K562 (cell line): ENCODE results near the gene B3GALNT1. TPM values are rescaled to one million over a fixed set of nuclear protein-coding genes. Genes with fewer than 3 reads are reported as not detected.

Experiments used
- ATAC-seq: fragments of 200-7000 bp; cut with Tn5 transposase; 3 replicates; pipeline ENCODE4 v1.9.1; 2020; ENCODE audit warnings: moderate library complexity
- BruUV-seq: library from RNA; stranded (reverse); fragments of 400-500 nt; replicated peaks from 2 replicates; lab custom pipeline; 2021; lab: Mats Ljungman, UMichigan
- CTCF ChIA-PET: fragments of 300-600 bp; formaldehyde crosslinking; extraction: SDS; loops from one replicate; lab custom pipeline; 2021; ENCODE audit warnings: low intra/inter-chr PET ratio; lab: Yijun Ruan, JAX
- POLR2A ChIA-PET: fragments of 300-600, 350-650 bp; sonication (Branson Sonifier 250); formaldehyde crosslinking; extraction: SDS; loops from one replicate; lab custom pipeline; 2021; ENCODE audit warnings: antibody characterized with exemption, inconsistent platforms; lab: Yijun Ruan, JAX
- DNase-seq, 4 experiments: peaks; one replicate each; pipeline versions ENCODE4 v3.0.0 to v3.0.0-alpha.2; 2011 to 2018; ENCODE audit warnings: low spot score in 3 of 4, mixed read lengths in 3 of 4; ENCODE audit errors: extremely low read depth in 1 of 4
- FAIRE-seq: peaks from 2 replicates; lab custom pipeline; 2011; peaks lifted over from hg19 to GRCh38; lab: Jason Lieb, UNC
- H2AFZ ChIP-seq: 2 replicates; pipeline ENCODE4 v1.6.0; 2011; ENCODE audit warnings: low read depth, low read length, control low read depth, inconsistent platforms
- H3K27ac ChIP-seq: fragments of 200-600 bp; 3 replicates; pipeline ENCODE4 v1.8.0; 2011; ENCODE audit warnings: low read depth, mild to moderate bottlenecking, control low read depth, inconsistent platforms, low read length, moderate library complexity, mixed read lengths; ENCODE audit errors: extremely low read depth
- H3K27me3 ChIP-seq, 2 experiments: fragments of 300-600 bp in 1 of 2; 2 replicates in 1 of 2; 3 replicates in 1 of 2; pipeline versions ENCODE4 v1.6.0 to v1.8.0; 2011; ENCODE audit warnings: inconsistent platforms in 2 of 2, low read length in 2 of 2, mild to moderate bottlenecking in 1 of 2, mixed read lengths in 1 of 2, moderate library complexity in 1 of 2; ENCODE audit not compliant: control insufficient read depth in 2 of 2, insufficient read depth in 2 of 2
- H3K36me3 ChIP-seq: fragments of 300-600 bp; 3 replicates; pipeline ENCODE4 v1.8.0; 2011; ENCODE audit warnings: mild to moderate bottlenecking, low read length, inconsistent platforms; ENCODE audit not compliant: control insufficient read depth, insufficient read depth
- H3K4me1 ChIP-seq, 2 experiments: fragments of 200-600 bp in 1 of 2; replicated peaks in 1 of 2; 2 replicates in 1 of 2; 3 replicates in 1 of 2; pipeline versions ENCODE4 v1.5.1 to v1.8.0; 2011; ENCODE audit warnings: inconsistent platforms in 2 of 2, low read length in 2 of 2, mild to moderate bottlenecking in 1 of 2, mixed read lengths in 1 of 2, moderate library complexity in 1 of 2; ENCODE audit not compliant: control insufficient read depth in 2 of 2, insufficient read depth in 2 of 2
- H3K4me2 ChIP-seq: 2 replicates; pipeline ENCODE4 v1.6.1; 2011; ENCODE audit warnings: low read length, control low read depth, inconsistent platforms, mixed read lengths; ENCODE audit not compliant: insufficient read depth
- H3K4me3 ChIP-seq: fragments of 200-600 bp; sonication (generic), shearing (Covaris generic); 2 replicates; pipeline ENCODE4 v1.5.1; 2016; ENCODE audit warnings: control low read depth, inconsistent platforms
- H3K79me2 ChIP-seq: fragments of 200-600 bp; 3 replicates; pipeline ENCODE4 v1.8.0; 2011; ENCODE audit warnings: low read length, inconsistent platforms; ENCODE audit not compliant: control insufficient read depth, insufficient read depth
- H3K9ac ChIP-seq, 2 experiments: 2 replicates each; pipeline versions ENCODE4 v1.6.0 to v1.6.1; 2011; ENCODE audit warnings: low read depth in 2 of 2, low read length in 2 of 2, control low read depth in 1 of 2, inconsistent platforms in 1 of 2, mild to moderate bottlenecking in 1 of 2, mixed read lengths in 1 of 2; ENCODE audit not compliant: insufficient read depth in 1 of 2
- H3K9me1 ChIP-seq: one replicate; pipeline ENCODE4 v1.6.0; 2011; ENCODE audit warnings: inconsistent platforms, mild to moderate bottlenecking, low read length, moderate library complexity; ENCODE audit not compliant: control insufficient read depth, insufficient read depth
- H3K9me3 ChIP-seq: replicated peaks from 2 replicates; pipeline ENCODE4 v1.5.1; 2011; ENCODE audit warnings: low read depth, low read length, inconsistent platforms; ENCODE audit not compliant: control insufficient read depth, insufficient read depth
- H4K20me1 ChIP-seq: replicated peaks from 2 replicates; pipeline ENCODE4 v1.6.1; 2011; ENCODE audit warnings: low read length, inconsistent platforms, mixed read lengths; ENCODE audit not compliant: control insufficient read depth, insufficient read depth
- CXXC5 ChIP-seq: fragments of 250-450 bp; sonication (Bioruptor Pico); IDR thresholded peaks from 2 replicates; pipeline ENCODE4 v1.8.0; 2022; ENCODE audit warnings: inconsistent platforms, mild to moderate bottlenecking, moderate library complexity
- HMBOX1 ChIP-seq: sonication (generic); IDR thresholded peaks from 2 replicates; pipeline ENCODE4 v1.6.1; 2016
- HNRNPUL1 ChIP-seq: fragments of 200-400 bp; formaldehyde crosslinking; IDR thresholded peaks from 2 replicates; pipeline ENCODE4 v1.6.1; 2017; ENCODE audit warnings: low read length
- MAFF ChIP-seq: IDR thresholded peaks from 2 replicates; pipeline ENCODE4 v1.6.1; 2012; ENCODE audit warnings: low read length, improper control_type of control experiment
- PTRF ChIP-seq: fragments of 450-650 bp; IDR thresholded peaks from 2 replicates; pipeline ENCODE4 v1.6.1; 2016; ENCODE audit warnings: mild to moderate bottlenecking, missing genetic modification characterization, missing compliant biosample characterization
- TAF7 ChIP-seq: fragments of 450-650 bp; IDR thresholded peaks from 2 replicates; pipeline ENCODE4 v1.6.1; 2016; ENCODE audit warnings: missing genetic modification characterization, missing compliant biosample characterization
- U2AF2 ChIP-seq: fragments of 200-400 bp; formaldehyde crosslinking; optimal IDR thresholded peaks from 2 replicates; pipeline ENCODE3; 2017; ENCODE audit warnings: low read depth, mild to moderate bottlenecking, low read length
- ZFP1 ChIP-seq: fragments of 450-650 bp; formaldehyde crosslinking; IDR thresholded peaks from 2 replicates; pipeline ENCODE4 v1.4.0; 2020; ENCODE audit warnings: mild to moderate bottlenecking, mixed read lengths
- ZFP36 ChIP-seq: fragments of 150-350 bp; IDR thresholded peaks from 2 replicates; pipeline ENCODE4 v1.6.1; 2018; ENCODE audit warnings: low read length, low read depth; ENCODE audit not compliant: partially characterized antibody
- ZNF780A ChIP-seq: fragments of 250-450 bp; sonication (Bioruptor Pico); IDR thresholded peaks from 2 replicates; pipeline ENCODE4 v1.5.0; 2021; ENCODE audit warnings: mild to moderate bottlenecking
- ZSCAN29 ChIP-seq: fragments of 450-650 bp; IDR thresholded peaks from 2 replicates; pipeline ENCODE4 v1.6.1; 2017
- WGBS: fragments of 100-300 bp; shearing (Covaris generic); methylation state at CpG from one replicate; pipeline ENCODE4 v1.1.6; 2016; ENCODE audit warnings: low coverage, mixed read lengths; ENCODE audit not compliant: insufficient coverage; ENCODE audit errors: missing lambda C conversion rate; 5-methylcytosine and 5-hydroxymethylcytosine counted together
- in situ Hi-C: fragments of 300-500 bp; cut with MboI; formaldehyde crosslinking; loops from 4 replicates; pipeline ENCODE4 v1.15.0; 2018; ENCODE audit warnings: inconsistent platforms, mixed read lengths
- intact Hi-C: fragments of 100-400 bp; cut with micrococcal nuclease; formaldehyde crosslinking; loops from 2 replicates; pipeline ENCODE4 v1.14.2; 2022
- polyA plus RNA-seq, 8 experiments: library from polyadenylated mRNA; depleted of rRNA in 4 of 8; stranded (reverse) in 5 of 8; unstranded in 3 of 8; fragments of >200 nt; fragmentation: Nextera tagmentation in 2 of 8; fragmentation: Illumina TruSeq in 1 of 8; extraction: Ambion mirVana in 2 of 8; extraction: Trizol in 1 of 8; gene quantifications; 2 replicates each; pipeline versions ENCODE4 v1.2.1 to v1.2.3, GENCODE V29; 2011 to 2014; ENCODE audit warnings: inconsistent platforms in 1 of 8, missing spikeins in 1 of 8
- total RNA-seq, 7 experiments: library from RNA; depleted of rRNA in 6 of 7; stranded (reverse); fragments of >200 nt in 6 of 7; fragmentation: Illumina TruSeq in 2 of 7; extraction: Trizol in 2 of 7; gene quantifications; 2 replicates each; pipeline versions ENCODE4 v1.2.1 to v1.2.3, GENCODE V29; 2011 to 2021; ENCODE audit warnings: low replicate concordance in 1 of 7
- TF ChIP-seq, protein P1 (sequence below): fragments of 250-450 bp; sonication (Bioruptor Pico); IDR thresholded peaks from 2 replicates; pipeline ENCODE4 v1.5.0; 2020; ENCODE audit warnings: mild to moderate bottlenecking, borderline replicate concordance
- TF ChIP-seq, protein P2 (sequence below): fragments of 250-450 bp; sonication (Bioruptor Pico); IDR thresholded peaks from 2 replicates; pipeline ENCODE4 v1.5.0; 2021

Gene B3GALNT1
- total and polyA plus RNA-seq, 9 of the 15 experiments (the other 6 are each of a cell fraction or from before 2014, with no cell fraction given): 0.53 to 2.0 (median 1.2) TPM

DNA sequence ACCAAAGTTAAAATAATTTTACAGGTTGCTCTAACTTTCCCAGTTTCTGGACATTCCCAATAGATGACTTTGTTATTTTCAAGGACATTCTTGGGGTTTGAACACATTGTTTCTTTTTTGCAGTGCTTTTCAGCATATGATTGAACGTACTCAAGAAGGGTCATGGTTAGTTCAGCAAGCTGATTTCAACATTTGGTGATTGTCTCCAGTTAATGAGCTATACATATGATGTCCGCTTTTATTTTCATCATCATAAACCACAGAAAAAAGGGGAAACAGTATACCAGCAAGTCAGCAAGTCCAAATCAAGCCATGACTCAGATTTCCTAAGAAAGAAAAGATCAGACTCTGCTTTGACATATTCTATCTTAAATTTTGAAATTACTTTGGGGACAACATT is 69.4 kb downstream of the B3GALNT1 start:
- intact Hi-C loops (no loop called here), in situ Hi-C loops (no loop called here)
- Histone ChIP-seq H3K4me1 (no peaks in the 10 kb centered on the region), H3K9me3 (no peaks in the 10 kb centered on the region), H3K27ac (no peak overlapping the region), H2AFZ (no peak overlapping the region), H3K9ac (no peak overlapping the region), H3K36me3 (no peaks in the 10 kb centered on the region), H3K4me3 (no peak overlapping the region), H3K79me2 (no peaks in the 10 kb centered on the region), H3K9me1 (no peaks in the 10 kb centered on the region), H3K27me3 (no peaks in the 10 kb centered on the region), H3K4me2 (no peak overlapping the region), H4K20me1 (no peaks in the 10 kb centered on the region)
- FAIRE-seq: no peak
- no peak for ATAC-seq
- BruUV-seq: no TSS peak
- ChIA-PET POLR2A (no interaction called here), CTCF (no interaction called here)
- DNase-seq: no peak
- WGBS: 4% methylated on average over 2 of the region's 2 CpGs
- TF ChIP-seq, protein P1, sequence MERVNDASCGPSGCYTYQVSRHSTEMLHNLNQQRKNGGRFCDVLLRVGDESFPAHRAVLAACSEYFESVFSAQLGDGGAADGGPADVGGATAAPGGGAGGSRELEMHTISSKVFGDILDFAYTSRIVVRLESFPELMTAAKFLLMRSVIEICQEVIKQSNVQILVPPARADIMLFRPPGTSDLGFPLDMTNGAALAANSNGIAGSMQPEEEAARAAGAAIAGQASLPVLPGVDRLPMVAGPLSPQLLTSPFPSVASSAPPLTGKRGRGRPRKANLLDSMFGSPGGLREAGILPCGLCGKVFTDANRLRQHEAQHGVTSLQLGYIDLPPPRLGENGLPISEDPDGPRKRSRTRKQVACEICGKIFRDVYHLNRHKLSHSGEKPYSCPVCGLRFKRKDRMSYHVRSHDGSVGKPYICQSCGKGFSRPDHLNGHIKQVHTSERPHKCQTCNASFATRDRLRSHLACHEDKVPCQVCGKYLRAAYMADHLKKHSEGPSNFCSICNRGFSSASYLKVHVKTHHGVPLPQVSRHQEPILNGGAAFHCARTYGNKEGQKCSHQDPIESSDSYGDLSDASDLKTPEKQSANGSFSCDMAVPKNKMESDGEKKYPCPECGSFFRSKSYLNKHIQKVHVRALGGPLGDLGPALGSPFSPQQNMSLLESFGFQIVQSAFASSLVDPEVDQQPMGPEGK (CRISPR knock-in tag): no peak
- TF ChIP-seq HNRNPUL1 (no peak), ZNF780A (no peak), ZFP36 (no peak), MAFF (no peak), CXXC5 (CRISPR knock-in tag) (no peak), TAF7 (tag) (no peak), U2AF2 (no peak), ZFP1 (no peak), ZSCAN29 (no peak), PTRF (tag) (no peak), HMBOX1 (no peak)
- TF ChIP-seq, protein P2, sequence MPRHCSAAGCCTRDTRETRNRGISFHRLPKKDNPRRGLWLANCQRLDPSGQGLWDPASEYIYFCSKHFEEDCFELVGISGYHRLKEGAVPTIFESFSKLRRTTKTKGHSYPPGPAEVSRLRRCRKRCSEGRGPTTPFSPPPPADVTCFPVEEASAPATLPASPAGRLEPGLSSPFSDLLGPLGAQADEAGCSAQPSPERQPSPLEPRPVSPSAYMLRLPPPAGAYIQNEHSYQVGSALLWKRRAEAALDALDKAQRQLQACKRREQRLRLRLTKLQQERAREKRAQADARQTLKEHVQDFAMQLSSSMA (CRISPR knock-in tag): no peak
